SK-N-SH (cell line): Measurements from ENCODE around the gene NCAM1. TPM values are rescaled to one million over a fixed set of nuclear protein-coding genes. Genes with fewer than 3 reads are reported as not detected.

ENCODE experiments used
- CTCF ChIA-PET: fragments of 300-600, 350-600 bp; formaldehyde crosslinking; extraction: SDS; loops from one replicate; lab custom pipeline; 2021; lab: Yijun Ruan, JAX
- POLR2A ChIA-PET: fragments of 350-600 bp; sonication (Branson Sonifier 250); formaldehyde crosslinking; extraction: SDS; loops from one replicate; lab custom pipeline; 2020; ENCODE audit warnings: antibody characterized with exemption, inconsistent platforms; lab: Yijun Ruan, JAX
- DNase-seq: peaks from one replicate; pipeline ENCODE4 v3.0.0; 2012
- H2AFZ ChIP-seq: fragments of 200-600 bp; sonication (generic); 2 replicates; pipeline ENCODE4 v1.8.1; 2016; ENCODE audit warnings: antibody characterized with exemption, mild to moderate bottlenecking, low read depth
- H3F3A ChIP-seq: fragments of 200-600 bp; sonication (generic); replicated peaks from 2 replicates; pipeline ENCODE3; 2016; ENCODE audit warnings: antibody characterized with exemption, mild to moderate bottlenecking; ENCODE audit not compliant: insufficient read depth
- H3K27ac ChIP-seq, 2 experiments: fragments of 200-500 bp in 1 of 2; fragments of 200-600 bp in 1 of 2; sonication (Bioruptor generic) in 1 of 2; sonication (generic), shearing (Covaris generic) in 1 of 2; 2 replicates each; pipeline versions ENCODE4 v1.5.1 to v1.6.1; 2014 to 2016; ENCODE audit warnings: low read depth in 2 of 2, inconsistent platforms in 1 of 2, low read length in 1 of 2, mild to moderate bottlenecking in 1 of 2, mixed read lengths in 1 of 2
- H3K27me3 ChIP-seq: fragments of 200-600 bp; sonication (generic), shearing (Covaris generic); 2 replicates; pipeline ENCODE4 v1.6.1; 2016; ENCODE audit warnings: mixed run types; ENCODE audit not compliant: insufficient read depth
- H3K36me3 ChIP-seq, 2 experiments: fragments of 200-500 bp in 1 of 2; fragments of 200-600 bp in 1 of 2; sonication (Bioruptor generic) in 1 of 2; sonication (generic) in 1 of 2; replicated peaks in 1 of 2; 2 replicates each; pipeline versions ENCODE3 to v1.5.1; 2014 to 2016; ENCODE audit warnings: low read length in 1 of 2, mild to moderate bottlenecking in 1 of 2; ENCODE audit not compliant: insufficient read depth in 2 of 2, control insufficient read depth in 1 of 2
- H3K4me1 ChIP-seq, 2 experiments: fragments of 200-500 bp in 1 of 2; fragments of 200-600 bp in 1 of 2; sonication (Bioruptor generic) in 1 of 2; sonication (generic), shearing (Covaris generic) in 1 of 2; 2 replicates each; pipeline versions ENCODE4 v1.5.1 to v1.6.1; 2014 to 2016; ENCODE audit warnings: low read depth in 1 of 2, low read length in 1 of 2, mixed run types in 1 of 2; ENCODE audit not compliant: insufficient read depth in 2 of 2, control insufficient read depth in 1 of 2
- H3K4me2 ChIP-seq: fragments of 200-600 bp; sonication (generic), shearing (Covaris generic); 2 replicates; pipeline ENCODE4 v1.6.1; 2017; ENCODE audit warnings: mixed run types
- H3K4me3 ChIP-seq, 2 experiments: fragments of 200-500 bp in 1 of 2; fragments of 200-600 bp in 1 of 2; sonication (Bioruptor generic) in 1 of 2; sonication (generic), shearing (Covaris generic) in 1 of 2; 2 replicates each; pipeline versions ENCODE4 v1.5.1 to v1.8.1; 2014 to 2016; ENCODE audit warnings: low read depth in 2 of 2, inconsistent platforms in 1 of 2, low read length in 1 of 2, mild to moderate bottlenecking in 1 of 2, mixed read lengths in 1 of 2, moderate library complexity in 1 of 2
- H3K79me2 ChIP-seq: fragments of 200-600 bp; sonication (generic); 2 replicates; pipeline ENCODE4 v1.8.1; 2017; ENCODE audit warnings: mild to moderate bottlenecking; ENCODE audit not compliant: insufficient read depth
- H3K9ac ChIP-seq: fragments of 200-600 bp; sonication (generic); 2 replicates; pipeline ENCODE4 v1.6.1; 2017; ENCODE audit warnings: mixed run types
- H3K9me2 ChIP-seq: fragments of 200-600 bp; sonication (generic); 2 replicates; pipeline ENCODE4 v1.6.1; 2017; ENCODE audit warnings: mixed run types
- H3K9me3 ChIP-seq: fragments of 200-600 bp; sonication (generic); 2 replicates; pipeline ENCODE4 v1.6.1; 2017; ENCODE audit warnings: mixed run types, mild to moderate bottlenecking, moderate library complexity
- H4K20me1 ChIP-seq: fragments of 200-600 bp; sonication (generic); 2 replicates; pipeline ENCODE4 v1.6.1; 2017; ENCODE audit warnings: mild to moderate bottlenecking, mixed run types; ENCODE audit not compliant: insufficient read depth
- EP300 ChIP-seq, 2 experiments: IDR thresholded peaks; 2 replicates each; pipeline versions ENCODE4 v1.4.0 to v1.6.1; 2012; ENCODE audit warnings: borderline replicate concordance in 1 of 2, low read depth in 1 of 2, low read length in 1 of 2
- FOXJ3 ChIP-seq: sonication (generic); formaldehyde crosslinking; IDR thresholded peaks from 2 replicates; pipeline ENCODE4 v1.5.1; 2020; ENCODE audit warnings: mild to moderate bottlenecking, missing genetic modification reagents
- GABPA ChIP-seq: IDR thresholded peaks from 2 replicates; pipeline ENCODE4 v1.4.0; 2012; ENCODE audit warnings: low read depth, mild to moderate bottlenecking
- GATA2 ChIP-seq: sonication (generic); formaldehyde crosslinking; IDR thresholded peaks from 2 replicates; pipeline ENCODE4 v1.5.0; 2020; ENCODE audit warnings: mild to moderate bottlenecking, missing genetic modification reagents
- IRF3 ChIP-seq: fragments of 150-350 bp; IDR thresholded peaks from 2 replicates; pipeline ENCODE4 v1.6.1; 2016; ENCODE audit warnings: mild to moderate bottlenecking, low read depth, low read length
- JUND ChIP-seq: IDR thresholded peaks from 2 replicates; pipeline ENCODE4 v1.4.0; 2012
- MEF2A ChIP-seq: IDR thresholded peaks from 2 replicates; pipeline ENCODE4 v1.4.0; 2012; ENCODE audit warnings: low read depth, borderline replicate concordance
- NFIC ChIP-seq: IDR thresholded peaks from 2 replicates; pipeline ENCODE4 v1.4.0; 2012; ENCODE audit warnings: borderline replicate concordance
- NRF1 ChIP-seq: IDR thresholded peaks from 2 replicates; pipeline ENCODE4 v1.6.1; 2012; ENCODE audit warnings: low read depth, mild to moderate bottlenecking, low read length
- POLR2AphosphoS5 ChIP-seq: IDR thresholded peaks from 2 replicates; pipeline ENCODE4 v1.6.1; 2012; ENCODE audit warnings: low read depth, low read length
- RCOR1 ChIP-seq: fragments of 150-350 bp; IDR thresholded peaks from 2 replicates; pipeline ENCODE4 v1.6.1; 2017; ENCODE audit warnings: antibody characterized with exemption, low read length
- RFX5 ChIP-seq: IDR thresholded peaks from 2 replicates; pipeline ENCODE4 v1.6.1; 2012; ENCODE audit warnings: mild to moderate bottlenecking, improper control_type of control experiment, low read length
- SIN3A ChIP-seq: IDR thresholded peaks from 2 replicates; pipeline ENCODE4 v1.6.1; 2012; ENCODE audit warnings: low read depth, mild to moderate bottlenecking, low read length, moderate library complexity, borderline replicate concordance
- TAF1 ChIP-seq: IDR thresholded peaks from 2 replicates; pipeline ENCODE4 v1.6.1; 2012; ENCODE audit warnings: low read depth, mild to moderate bottlenecking, low read length, moderate library complexity, borderline replicate concordance
- TCF12 ChIP-seq: IDR thresholded peaks from 2 replicates; pipeline ENCODE4 v1.4.0; 2012
- TEAD4 ChIP-seq: IDR thresholded peaks from 2 replicates; pipeline ENCODE4 v1.4.0; 2012; ENCODE audit warnings: mild to moderate bottlenecking, borderline replicate concordance; ENCODE audit not compliant: insufficient read depth
- USF2 ChIP-seq: fragments of 150-350 bp; IDR thresholded peaks from 2 replicates; pipeline ENCODE4 v1.6.1; 2017; ENCODE audit warnings: antibody characterized with exemption, low read length, low read depth, borderline replicate concordance
- ZBTB33 ChIP-seq: IDR thresholded peaks from 2 replicates; pipeline ENCODE4 v1.4.0; 2012; ENCODE audit warnings: low read depth, borderline replicate concordance
- WGBS: methylation state at CpG from one replicate; pipeline ENCODE4 v1.1.6; 2017; ENCODE audit warnings: low lambda C conversion rate; 5-methylcytosine and 5-hydroxymethylcytosine counted together
- polyA plus RNA-seq, 3 experiments: library from polyadenylated mRNA; depleted of rRNA; stranded (reverse); fragments of >200 nt; gene quantifications; 2 replicates each; pipeline ENCODE4 v1.2.3, GENCODE V29; 2012

Gene NCAM1
- polyA plus RNA-seq, 1 of the 3 experiments (the other 2 are of a cell fraction): 19.4 TPM

GRCh38 chr11:113151521-113151920, 190.3 kb downstream of the NCAM1 start:
- Histone ChIP-seq H3K9me3 (no peaks in the 10 kb centered on the region), H3K36me3 (no peaks in the 10 kb centered on the region), H3K9me2 (no peaks in the 10 kb centered on the region), H3K79me2 (no peaks in the 10 kb centered on the region), H3K27ac (no peak overlapping the region), H4K20me1 (no peaks in the 10 kb centered on the region), H3K9ac (no peak overlapping the region), H3K4me2 (no peak overlapping the region), H3K27me3 (no peaks in the 10 kb centered on the region), H3K4me3 (no peak overlapping the region), H3F3A (no peaks in the 10 kb centered on the region), H2AFZ (no peak overlapping the region), H3K4me1 (peaks cover 0 to 11% of the 10 kb centered on the region in 2 experiments; a peak in 2 of 4 replicates)
- TF ChIP-seq ZBTB33: no peak
- no peak for TF ChIP-seq TCF12
- TF ChIP-seq TEAD4: no peak
- TF ChIP-seq GABPA: no peak
- no peak for TF ChIP-seq EP300 (IDR thresholded peaks at IDR 0.05; ENCODE audit: borderline replicate concordance in 1 of 2, low read depth in 1 of 2, low read length in 1 of 2)
- no peak for TF ChIP-seq MEF2A
- no peak for TF ChIP-seq FOXJ3 (CRISPR knock-in tag)
- TF ChIP-seq SIN3A: no peak
- no peak for TF ChIP-seq GATA2 (CRISPR knock-in tag)
- TF ChIP-seq JUND: no peak
- TF ChIP-seq TAF1: no peak
- TF ChIP-seq POLR2AphosphoS5: no peak
- no peak for TF ChIP-seq NFIC
- no peak for TF ChIP-seq RCOR1
- no peak for TF ChIP-seq IRF3
- no peak for TF ChIP-seq NRF1
- DNase-seq: no peak
- CTCF ChIA-PET: interaction anchor here (1.1 kb wide), 1 partner anchor 138 kb away, joined by 5 read pairs; no protein-coding TSS in a partner anchor
- 85% methylated on average over 4 of the region's 4 CpGs for WGBS
- POLR2A ChIA-PET: no interaction called here

- Histone ChIP-seq H3K4me1 (peaks cover 0 to 6% of the 10 kb centered on the region in 2 experiments; a peak in 1 of 4 replicates), H4K20me1 (no peaks in the 10 kb centered on the region), H3F3A (no peaks in the 10 kb centered on the region), H3K9ac (no peak overlapping the region), H3K79me2 (no peaks in the 10 kb centered on the region), H3K4me2 (no peak overlapping the region), H2AFZ (no peak overlapping the region), H3K4me3 (no peak overlapping the region), H3K27ac (no peak overlapping the region), H3K9me2 (no peaks in the 10 kb centered on the region), H3K36me3 (no peaks in the 10 kb centered on the region), H3K27me3 (no peaks in the 10 kb centered on the region), H3K9me3 (no peaks in the 10 kb centered on the region)
- TF ChIP-seq FOXJ3 (CRISPR knock-in tag) (no peak), GABPA (no peak), USF2 (no peak), RFX5 (no peak)
- ChIA-PET CTCF (no interaction called here), POLR2A (no interaction called here)
- no peak for DNase-seq
These were observed 191.3 kb downstream of the NCAM1 start for GRCh38 chr11:113152500-113152899.
